Kidney glomerular epithelial cell (primary cell): ENCODE results near the gene SLC18A3.

ENCODE experiments used
- DNase-seq: peaks from one replicate; lab custom pipeline; 2025; lab: John Stamatoyannopoulos, UW

The SLC18A3 gene

GRCh38 chr10:49651917-49652316 lies 41.8 kb downstream of the SLC18A3 start:
- no peak for DNase-seq

DNA sequence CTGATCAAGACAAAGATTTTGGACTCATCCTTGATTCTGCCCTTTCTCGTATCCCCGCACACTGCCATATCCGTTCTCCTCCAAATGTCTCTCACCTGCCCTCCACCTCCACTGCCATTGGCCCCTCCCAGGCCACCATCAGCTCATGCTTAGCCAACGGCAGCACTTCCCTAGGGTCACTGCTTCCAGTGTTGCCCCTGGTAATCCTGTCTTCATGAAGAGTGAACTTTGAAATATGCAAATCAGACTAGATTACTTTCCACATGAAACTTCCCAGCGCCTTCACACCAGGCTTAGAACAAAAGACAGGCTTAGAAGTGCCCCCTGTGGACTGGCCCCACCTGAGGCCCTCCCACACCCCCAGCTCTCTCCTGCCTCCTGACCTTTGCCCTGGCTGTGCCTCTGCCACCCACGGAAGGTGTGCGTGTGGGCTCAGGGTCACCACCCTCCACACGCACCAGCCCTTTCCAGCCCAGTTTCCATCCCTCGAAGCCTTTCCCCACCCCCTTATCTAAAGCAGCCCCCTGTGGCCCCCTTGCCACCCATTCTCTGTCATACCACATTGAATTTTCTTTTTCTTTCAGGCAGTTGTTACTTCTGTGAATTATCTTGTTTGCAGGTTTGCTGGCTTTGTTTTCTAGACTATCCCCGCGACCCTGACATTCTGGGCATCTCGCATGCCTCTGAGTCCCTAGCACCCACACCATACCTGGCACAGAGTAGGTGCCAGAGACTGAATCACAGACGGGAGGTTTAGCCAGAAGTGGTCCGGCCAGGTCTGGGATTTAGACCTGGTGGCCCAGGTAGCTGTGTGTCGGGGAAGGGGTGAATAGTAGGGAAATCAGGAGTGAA lies 42.5 kb downstream of the SLC18A3 start:
- no peak for DNase-seq

DNA sequence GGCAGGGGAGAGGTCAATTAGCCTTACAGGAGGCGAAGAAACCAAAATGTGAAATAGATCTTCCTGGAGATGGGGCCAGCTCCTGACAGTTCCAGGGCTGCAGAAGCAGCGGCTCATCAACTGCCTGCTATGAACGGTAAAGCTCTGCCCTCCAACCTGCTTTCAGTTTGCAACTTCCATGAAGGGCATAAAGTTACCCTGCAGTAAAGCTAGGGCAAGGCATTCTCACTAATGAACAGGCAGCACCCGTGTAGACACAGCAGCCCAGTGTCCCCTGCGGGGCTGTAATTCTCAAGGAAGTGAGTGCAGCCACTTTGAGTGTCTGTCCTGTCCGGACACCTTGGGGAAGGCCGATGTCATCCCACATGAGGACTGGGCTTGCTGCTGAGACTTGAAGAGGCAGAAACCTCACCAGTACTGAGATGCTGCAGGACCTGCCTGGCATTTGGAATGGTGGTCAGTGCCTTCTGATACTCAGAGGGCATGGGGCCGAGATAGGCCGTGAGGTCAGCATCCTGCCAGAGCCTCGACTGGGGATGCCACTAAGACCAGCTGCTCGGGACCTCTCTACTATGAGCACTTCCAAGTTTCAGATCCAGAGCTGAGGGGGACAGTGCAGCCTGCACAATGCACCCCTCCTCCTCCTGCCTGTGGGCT lies 43.3 kb downstream of the SLC18A3 start:
- DNase-seq, result no peak

DNA sequence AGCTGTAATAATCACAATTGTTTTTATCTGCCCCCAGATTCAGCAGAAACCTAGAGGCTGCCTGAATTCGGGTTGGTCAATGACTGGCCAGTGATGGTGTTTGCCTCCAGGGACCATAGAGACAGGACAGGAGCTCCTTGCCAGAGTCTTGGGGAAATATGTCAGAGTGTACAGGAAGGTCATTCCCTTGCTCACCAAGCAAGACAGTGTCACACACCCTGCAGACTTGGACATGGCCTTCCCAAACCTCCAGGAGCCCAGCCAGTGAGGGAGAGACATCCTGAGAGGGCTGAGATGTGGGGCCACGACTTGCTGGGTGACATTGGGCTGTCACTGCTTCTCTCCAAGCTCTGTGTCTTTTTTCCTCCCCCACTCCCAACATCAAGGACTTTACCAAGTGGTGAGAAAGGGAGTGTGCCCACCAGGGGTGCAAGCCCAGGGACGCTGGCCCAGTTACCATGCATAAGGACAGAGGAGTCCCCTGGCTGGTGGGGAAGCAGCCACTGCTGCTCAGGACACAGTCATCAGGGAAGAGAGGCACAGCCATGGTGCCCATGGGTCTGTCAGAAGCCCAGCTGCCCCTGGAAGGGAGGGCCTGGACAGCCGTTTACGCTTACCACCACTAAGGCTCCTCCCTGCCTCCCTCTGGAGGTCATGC lies 44.1 kb downstream of the SLC18A3 start:
- DNase-seq, result no peak

DNA sequence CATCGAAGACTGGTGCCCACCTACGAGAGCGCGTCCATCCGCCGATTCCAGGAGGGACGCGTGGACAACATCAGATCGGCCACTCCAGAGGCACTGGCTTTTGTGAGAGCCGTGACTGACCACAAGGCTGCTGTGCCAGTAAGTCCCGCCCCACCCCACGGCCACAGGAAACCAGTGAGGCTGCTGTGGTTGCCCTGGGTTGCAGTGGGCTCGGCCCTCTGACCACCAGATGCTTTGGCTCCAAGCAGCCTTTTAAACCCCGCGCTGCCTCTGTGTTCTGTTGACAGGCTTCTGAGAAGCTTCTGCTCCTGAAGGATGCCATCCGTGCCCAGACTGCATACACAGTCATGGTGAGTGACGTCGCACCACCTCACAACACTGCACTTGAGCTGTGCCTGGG lies 45.0 kb downstream of the SLC18A3 start:
- no peak for DNase-seq

DNA sequence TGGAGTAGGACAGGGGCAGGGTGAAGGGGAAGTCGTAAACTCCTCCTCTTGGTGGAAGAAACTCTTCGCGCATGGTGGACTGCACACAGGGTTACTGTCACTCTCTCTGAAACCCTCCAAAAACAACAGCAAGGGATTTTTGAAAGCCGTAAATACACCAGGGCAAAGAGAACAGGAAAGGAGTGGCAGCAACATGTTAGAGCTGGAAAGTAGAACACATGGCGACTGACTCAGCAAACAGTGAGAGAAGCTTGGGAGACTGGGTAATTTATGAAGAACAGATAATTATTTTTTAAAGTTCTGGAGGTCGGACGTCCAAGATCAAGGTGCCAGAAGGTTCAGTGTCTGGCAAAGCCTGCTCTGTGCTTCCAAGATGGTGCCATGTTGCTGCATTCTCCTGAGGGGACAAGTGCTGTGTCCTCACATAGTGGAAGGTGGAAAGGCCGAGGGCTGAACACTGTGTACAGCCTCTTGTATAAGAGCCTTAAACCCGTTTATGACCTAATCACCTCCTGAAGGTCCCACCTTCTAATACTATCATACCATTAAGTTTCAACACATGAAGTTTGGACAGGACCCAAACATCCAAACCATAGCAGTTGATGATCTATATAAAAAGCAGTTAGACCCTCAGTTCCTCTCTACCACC lies 46.9 kb downstream of the SLC18A3 start:
- DNase-seq, result no peak

- no peak for DNase-seq
Measured at GRCh38 chr10:49657606-49658005, 47.5 kb downstream of the SLC18A3 start.

DNA sequence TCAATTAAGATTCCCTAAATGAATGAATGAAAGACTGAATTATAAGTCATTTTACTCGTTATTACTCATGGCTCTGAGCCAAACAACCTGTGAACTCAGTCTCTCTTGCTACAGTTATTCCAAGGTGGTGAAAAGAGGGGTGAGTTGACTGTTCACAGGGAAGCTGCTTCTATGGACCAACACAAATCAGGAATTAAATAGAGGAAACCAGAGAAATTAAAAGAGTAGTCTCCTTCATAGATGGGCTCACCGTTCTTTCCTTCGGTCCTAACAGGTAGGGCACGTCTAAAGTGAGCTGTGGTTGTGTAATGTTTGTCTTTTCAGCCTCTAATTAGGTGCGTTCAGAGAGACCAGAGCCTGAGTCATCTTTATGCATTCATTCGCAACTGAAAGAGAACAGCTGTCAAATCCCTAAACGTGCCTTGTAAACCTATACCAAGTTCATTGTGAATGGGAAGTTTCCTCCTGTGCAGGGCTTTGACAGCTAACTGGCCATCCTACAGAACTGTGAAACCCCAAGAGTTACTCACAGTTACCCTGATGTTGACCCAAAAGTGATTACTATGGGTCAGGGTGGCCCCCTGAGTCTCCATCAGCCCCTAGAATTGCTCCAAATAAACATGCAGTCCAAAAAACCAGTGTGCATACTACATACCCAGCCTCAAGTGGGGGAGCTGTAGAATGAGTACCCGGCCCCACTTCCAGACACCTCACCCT lies 51.2 kb downstream of the SLC18A3 start:
- DNase-seq, result no peak
